ENCODE results near the gene PDE7B. TPM values are rescaled to one million over a fixed set of nuclear protein-coding genes. Genes with fewer than 3 reads are reported as not detected.

Gene PDE7B
- total RNA-seq, 2 experiments from 2014 or later: 0.58 to 0.68 TPM

DNA sequence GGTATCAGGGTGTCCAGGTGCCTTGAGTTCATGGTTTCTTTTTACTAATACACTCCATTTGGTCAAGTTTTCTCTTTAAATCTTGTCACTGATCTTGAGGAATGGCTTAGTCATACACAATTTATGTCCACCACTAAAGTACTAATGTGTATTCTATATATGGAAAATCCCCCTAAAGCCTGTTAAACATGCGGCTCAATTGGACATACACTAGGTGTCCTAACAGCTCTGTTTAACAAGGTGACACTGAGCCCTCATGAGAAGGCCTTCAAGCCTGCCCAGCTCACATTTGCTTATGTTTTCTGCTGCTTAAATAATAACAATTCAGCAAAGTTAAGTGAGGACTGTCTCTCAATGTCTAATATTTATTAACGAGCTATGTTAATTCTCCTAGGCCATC lies 31.5 kb downstream of the PDE7B start:
- TF ChIP-seq, protein P1, sequence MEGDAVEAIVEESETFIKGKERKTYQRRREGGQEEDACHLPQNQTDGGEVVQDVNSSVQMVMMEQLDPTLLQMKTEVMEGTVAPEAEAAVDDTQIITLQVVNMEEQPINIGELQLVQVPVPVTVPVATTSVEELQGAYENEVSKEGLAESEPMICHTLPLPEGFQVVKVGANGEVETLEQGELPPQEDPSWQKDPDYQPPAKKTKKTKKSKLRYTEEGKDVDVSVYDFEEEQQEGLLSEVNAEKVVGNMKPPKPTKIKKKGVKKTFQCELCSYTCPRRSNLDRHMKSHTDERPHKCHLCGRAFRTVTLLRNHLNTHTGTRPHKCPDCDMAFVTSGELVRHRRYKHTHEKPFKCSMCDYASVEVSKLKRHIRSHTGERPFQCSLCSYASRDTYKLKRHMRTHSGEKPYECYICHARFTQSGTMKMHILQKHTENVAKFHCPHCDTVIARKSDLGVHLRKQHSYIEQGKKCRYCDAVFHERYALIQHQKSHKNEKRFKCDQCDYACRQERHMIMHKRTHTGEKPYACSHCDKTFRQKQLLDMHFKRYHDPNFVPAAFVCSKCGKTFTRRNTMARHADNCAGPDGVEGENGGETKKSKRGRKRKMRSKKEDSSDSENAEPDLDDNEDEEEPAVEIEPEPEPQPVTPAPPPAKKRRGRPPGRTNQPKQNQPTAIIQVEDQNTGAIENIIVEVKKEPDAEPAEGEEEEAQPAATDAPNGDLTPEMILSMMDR (IDR thresholded peaks at IDR 0.05): no peak
- Mint-ChIP-seq H3K27me3 (no peaks in the 10 kb centered on the region), H3K36me3 (ENCODE audit: low read depth) (peaks cover 3% of the 10 kb centered on the region), H3K4me1 (ENCODE audit: low read depth) (peaks cover 38% of the 10 kb centered on the region), H3K4me3 (no peak overlapping the region), H3K27ac (no peak overlapping the region), H3K9me3 (no peaks in the 10 kb centered on the region)
- POLR2A ChIA-PET: interaction anchor here (0.8 to 1.5 kb wide), 2 partner anchors 15 to 18 kb away, joined by 3 read pairs; no protein-coding TSS in a partner anchor
- ATAC-seq (no peak), DNase-seq (no peak)
- intact Hi-C loops (cut with micrococcal nuclease): no loop called here
- CTCF ChIA-PET: interaction anchor here (1.3 to 3.2 kb wide), 4 partner anchors 9 to 343 kb away, joined by 4 to 15 read pairs (median 5); no protein-coding TSS in a partner anchor

DNA sequence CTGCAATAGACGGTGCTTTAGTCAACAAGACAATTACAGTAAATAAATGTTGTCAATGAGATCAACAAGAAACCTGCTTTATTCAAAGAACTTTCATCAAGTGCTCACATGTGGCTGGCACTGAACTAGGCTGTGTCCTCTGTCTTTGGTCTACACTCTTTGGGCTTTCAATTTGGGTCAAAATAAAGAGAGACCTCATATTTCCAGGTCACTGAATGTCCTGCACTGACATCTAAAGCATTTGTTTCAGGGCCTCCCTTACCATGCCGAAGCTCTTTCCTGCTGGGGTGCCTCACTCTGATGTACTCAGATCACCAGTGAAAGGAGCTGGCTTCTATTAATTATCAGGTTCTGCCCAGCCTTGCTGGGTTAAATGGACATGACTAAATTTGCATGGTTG lies 32.0 kb downstream of the PDE7B start:
- ATAC-seq (no peak), DNase-seq (no peak)
- CTCF ChIA-PET: interaction anchor here (1.2 to 3.2 kb wide), 5 partner anchors 9 to 343 kb away, joined by 3 to 15 read pairs (median 5); no protein-coding TSS in a partner anchor
- no peaks in the 10 kb centered on the region for H3K27me3 Mint-ChIP-seq
- no peak overlapping the region for H3K4me3 Mint-ChIP-seq
- H3K36me3 Mint-ChIP-seq (ENCODE audit: low read depth): peaks cover 3% of the 10 kb centered on the region
- POLR2A ChIA-PET: interaction anchor here (0.8 to 1.5 kb wide), 3 partner anchors 14 to 254 kb away, joined by 3 read pairs; no protein-coding TSS in a partner anchor
- TF ChIP-seq, protein P1 (IDR thresholded peaks at IDR 0.05): no peak
- H3K4me1 Mint-ChIP-seq (ENCODE audit: low read depth): peaks cover 35% of the 10 kb centered on the region
- H3K9me3 Mint-ChIP-seq: no peaks in the 10 kb centered on the region
- intact Hi-C loops (cut with micrococcal nuclease): no loop called here
- no peak overlapping the region for H3K27ac Mint-ChIP-seq

- no peak for DNase-seq
- peaks cover 35% of the 10 kb centered on the region for H3K4me1 Mint-ChIP-seq (ENCODE audit: low read depth)
- ATAC-seq: no peak
- CTCF ChIA-PET: interaction anchor here (1.2 to 3.2 kb wide), 5 partner anchors 8 to 342 kb away, joined by 3 to 15 read pairs (median 5); no protein-coding TSS in a partner anchor
- H3K27me3 Mint-ChIP-seq: no peaks in the 10 kb centered on the region
- no peak overlapping the region for H3K27ac Mint-ChIP-seq
- POLR2A ChIA-PET: interaction anchor here (0.8 to 1.5 kb wide), 3 partner anchors 14 to 255 kb away, joined by 3 read pairs; no protein-coding TSS in a partner anchor
- H3K4me3 Mint-ChIP-seq: no peak overlapping the region
- TF ChIP-seq, protein P1 (IDR thresholded peaks at IDR 0.05): no peak
- intact Hi-C loops (cut with micrococcal nuclease): no loop called here
- H3K9me3 Mint-ChIP-seq: no peaks in the 10 kb centered on the region
- H3K36me3 Mint-ChIP-seq (ENCODE audit: low read depth): peaks cover 3% of the 10 kb centered on the region
These were observed 32.6 kb downstream of the PDE7B start for GRCh38 chr6:135884136-135884535.

- peaks cover 16% of the 10 kb centered on the region for H3K4me1 Mint-ChIP-seq (ENCODE audit: low read depth)
- no peak for ATAC-seq
- H3K4me3 Mint-ChIP-seq: no peak overlapping the region
- H3K27me3 Mint-ChIP-seq: no peaks in the 10 kb centered on the region
- no peak overlapping the region for H3K27ac Mint-ChIP-seq
- DNase-seq: no peak
- intact Hi-C loops (cut with micrococcal nuclease): no loop called here
- ChIA-PET POLR2A (no interaction called here), CTCF (no interaction called here)
- peaks cover 3% of the 10 kb centered on the region for H3K36me3 Mint-ChIP-seq (ENCODE audit: low read depth)
- TF ChIP-seq, protein P1 (IDR thresholded peaks at IDR 0.05): no peak
- H3K9me3 Mint-ChIP-seq: no peaks in the 10 kb centered on the region
These were observed 35.6 kb downstream of the PDE7B start for GRCh38 chr6:135887069-135887468.

DNA sequence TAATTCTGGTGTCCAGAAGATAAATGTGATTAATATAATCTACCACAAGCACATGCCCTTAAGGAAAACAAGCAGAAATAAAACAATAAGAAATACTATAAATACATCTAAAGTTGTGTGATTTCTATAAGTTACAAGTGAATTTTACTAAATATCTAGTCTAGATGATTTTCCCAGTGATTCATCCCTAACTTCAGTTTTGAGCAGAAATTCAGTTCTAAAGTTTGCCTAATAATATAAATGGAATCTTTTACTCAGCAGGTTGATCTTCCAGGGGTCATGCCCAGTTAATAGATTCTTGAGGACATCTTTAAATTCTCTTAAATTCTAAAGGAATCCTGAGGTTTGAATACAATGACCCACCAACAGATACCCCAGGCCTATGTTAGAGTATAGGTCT lies 37.3 kb downstream of the PDE7B start:
- TF ChIP-seq, protein P1 (IDR thresholded peaks at IDR 0.05): no peak
- peaks cover 4% of the 10 kb centered on the region for H3K4me1 Mint-ChIP-seq (ENCODE audit: low read depth)
- intact Hi-C loops (cut with micrococcal nuclease): no loop called here
- H3K9me3 Mint-ChIP-seq: no peaks in the 10 kb centered on the region
- H3K27me3 Mint-ChIP-seq: no peaks in the 10 kb centered on the region
- CTCF ChIA-PET: no interaction called here
- POLR2A ChIA-PET: no interaction called here
- ATAC-seq: no peak
- no peaks in the 10 kb centered on the region for H3K36me3 Mint-ChIP-seq (ENCODE audit: low read depth)
- no peak for DNase-seq
- H3K4me3 Mint-ChIP-seq: no peak overlapping the region
- no peak overlapping the region for H3K27ac Mint-ChIP-seq
